Subcutaneous adipose tissue (tissue), 4 donors: ENCODE data around the gene SPRYD7. TPM values are rescaled to one million over a fixed set of nuclear protein-coding genes. Genes with fewer than 3 reads are reported as not detected.

Experiments used
- total RNA-seq, 4 donors: library from RNA; depleted of rRNA; stranded (reverse); fragments of >200 nt; gene quantifications; one replicate each; pipeline ENCODE4 v1.1.0, GENCODE V29; 2016
- TF ChIP-seq, protein P1 (sequence below): fragments of 450-650 bp; IDR thresholded peaks from one replicate; pipeline ENCODE4 v1.5.1; 2016; ENCODE audit warnings: low read depth, mild to moderate bottlenecking, control low read depth, antibody characterized with exemption, moderate library complexity

The SPRYD7 gene
- total RNA-seq, 4 donors from 2014 or later = 3.1 to 7.5 (median 4.7) TPM

DNA sequence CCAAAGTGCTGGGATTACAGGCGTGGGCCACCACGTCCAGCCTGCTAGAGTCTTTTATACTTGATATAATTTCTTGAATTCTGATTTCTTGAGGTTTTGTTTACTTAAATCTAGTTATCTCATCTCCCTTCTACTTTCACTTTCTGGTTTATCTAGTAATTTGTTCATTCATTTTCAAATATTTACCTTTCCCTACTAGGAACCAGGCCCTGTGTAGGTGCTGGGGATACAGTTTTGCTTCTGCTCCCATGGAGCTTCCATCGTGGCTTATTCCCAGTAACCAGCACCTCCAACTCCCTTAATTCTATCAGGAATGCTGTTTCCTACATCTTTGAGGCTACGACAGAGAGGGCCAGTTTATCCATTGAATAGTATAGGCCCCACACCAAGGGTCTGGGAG is 36.6 kb upstream of the SPRYD7 start:
- TF ChIP-seq, protein P1, sequence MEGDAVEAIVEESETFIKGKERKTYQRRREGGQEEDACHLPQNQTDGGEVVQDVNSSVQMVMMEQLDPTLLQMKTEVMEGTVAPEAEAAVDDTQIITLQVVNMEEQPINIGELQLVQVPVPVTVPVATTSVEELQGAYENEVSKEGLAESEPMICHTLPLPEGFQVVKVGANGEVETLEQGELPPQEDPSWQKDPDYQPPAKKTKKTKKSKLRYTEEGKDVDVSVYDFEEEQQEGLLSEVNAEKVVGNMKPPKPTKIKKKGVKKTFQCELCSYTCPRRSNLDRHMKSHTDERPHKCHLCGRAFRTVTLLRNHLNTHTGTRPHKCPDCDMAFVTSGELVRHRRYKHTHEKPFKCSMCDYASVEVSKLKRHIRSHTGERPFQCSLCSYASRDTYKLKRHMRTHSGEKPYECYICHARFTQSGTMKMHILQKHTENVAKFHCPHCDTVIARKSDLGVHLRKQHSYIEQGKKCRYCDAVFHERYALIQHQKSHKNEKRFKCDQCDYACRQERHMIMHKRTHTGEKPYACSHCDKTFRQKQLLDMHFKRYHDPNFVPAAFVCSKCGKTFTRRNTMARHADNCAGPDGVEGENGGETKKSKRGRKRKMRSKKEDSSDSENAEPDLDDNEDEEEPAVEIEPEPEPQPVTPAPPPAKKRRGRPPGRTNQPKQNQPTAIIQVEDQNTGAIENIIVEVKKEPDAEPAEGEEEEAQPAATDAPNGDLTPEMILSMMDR = no peak

DNA sequence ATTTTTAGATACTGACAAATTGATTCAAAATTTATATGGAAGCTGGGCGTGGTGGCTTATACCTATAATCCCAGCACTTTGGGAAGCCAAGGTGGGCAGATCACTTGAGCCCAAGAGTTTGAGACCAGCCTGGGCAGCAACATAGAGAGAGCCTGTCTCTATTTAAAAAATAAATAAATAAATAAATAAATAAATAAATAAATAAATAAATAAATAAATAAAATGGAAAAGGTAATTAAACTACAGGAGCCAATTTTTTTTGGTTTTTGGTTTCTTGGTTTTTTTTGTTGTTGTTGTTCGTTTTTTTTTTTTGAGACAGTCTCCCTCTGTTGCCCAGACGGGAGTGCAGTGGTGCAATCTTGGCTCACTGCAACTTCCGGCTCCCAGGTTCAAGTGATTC is 31.3 kb upstream of the SPRYD7 start:
- TF ChIP-seq, protein P1 = no peak

DNA sequence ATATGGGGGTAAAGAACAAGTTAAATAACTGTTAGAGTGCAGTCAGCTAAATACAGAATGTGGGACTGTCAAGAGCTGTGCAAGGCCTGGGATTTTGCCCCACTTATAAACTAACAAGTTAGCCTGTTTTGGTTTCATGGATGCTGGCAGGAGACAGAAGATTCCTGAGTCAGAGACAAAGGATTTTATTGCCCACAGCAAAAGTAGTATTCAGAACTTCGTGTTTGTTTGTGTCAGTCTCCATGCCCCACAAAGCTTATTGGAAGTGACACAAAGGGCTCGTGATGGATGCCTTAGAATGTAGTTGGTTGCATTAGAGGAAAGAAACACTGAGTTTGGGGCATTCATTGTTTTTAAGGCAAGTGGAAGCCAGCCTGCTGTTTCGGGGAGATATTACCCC is 22.2 kb upstream of the SPRYD7 start:
- TF ChIP-seq, protein P1 = no peak

DNA sequence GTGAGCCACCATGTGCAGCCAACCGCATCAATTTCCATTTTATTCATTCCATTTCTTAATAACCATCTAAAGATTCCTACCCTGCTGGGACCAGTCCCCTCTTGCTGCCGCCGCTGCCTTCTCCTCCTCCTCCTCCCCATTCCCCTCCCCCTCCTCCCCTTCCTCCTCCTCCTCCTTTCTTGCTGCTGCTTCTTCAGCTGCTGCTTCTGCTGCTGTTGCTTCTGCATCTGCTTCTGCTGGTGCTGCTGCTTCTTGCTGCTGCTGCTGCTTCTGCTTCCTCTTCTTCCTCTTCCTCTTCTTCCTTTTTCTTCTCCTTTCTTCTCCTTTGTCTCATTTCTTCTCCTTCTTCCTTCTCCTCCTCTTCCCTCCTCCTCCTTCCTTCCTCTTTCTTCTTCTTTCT is 20.0 kb upstream of the SPRYD7 start:
- TF ChIP-seq, protein P1 = no peak

DNA sequence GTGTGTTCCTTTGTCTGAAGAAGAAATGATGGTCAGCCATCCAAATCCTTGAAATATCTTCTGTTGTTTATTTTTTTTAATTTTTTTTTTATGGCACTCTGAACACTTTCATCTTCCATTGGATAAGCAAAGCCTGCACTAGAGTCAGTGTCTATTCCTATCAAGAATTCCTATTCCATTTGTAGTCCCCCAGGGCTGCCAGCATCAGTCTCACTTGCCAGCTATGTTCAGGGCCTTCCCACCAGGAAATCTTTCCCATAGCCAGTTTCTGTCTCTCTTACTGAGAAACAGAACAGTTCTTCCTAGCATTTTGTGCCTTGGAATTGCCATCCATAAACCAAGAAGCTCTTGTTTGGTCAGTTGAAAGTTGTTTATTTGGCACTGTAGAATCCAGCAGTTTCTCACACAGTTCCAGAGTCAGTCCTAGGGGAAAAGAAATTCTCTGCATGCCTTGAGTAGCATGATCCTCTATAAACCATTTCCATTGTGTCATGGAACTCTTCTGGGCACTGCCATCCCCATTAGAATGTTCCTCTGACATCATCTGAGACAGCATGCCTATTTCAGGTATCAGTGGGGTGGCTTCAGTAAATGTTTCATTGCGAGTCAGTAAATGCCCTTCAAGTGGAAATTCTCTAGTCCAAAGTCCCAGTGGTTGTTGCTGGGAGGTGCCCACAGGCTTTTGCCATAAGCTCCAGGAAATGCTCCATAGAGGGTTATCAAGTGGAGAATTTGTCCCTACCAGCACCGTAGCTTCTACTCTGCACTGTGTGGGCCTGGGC is 18.7 kb upstream of the SPRYD7 start:
- TF ChIP-seq, protein P1 = no peak

GRCh38 chr13:49953560-49953959 is 17.4 kb upstream of the SPRYD7 start:
- TF ChIP-seq, protein P1 = no peak

DNA sequence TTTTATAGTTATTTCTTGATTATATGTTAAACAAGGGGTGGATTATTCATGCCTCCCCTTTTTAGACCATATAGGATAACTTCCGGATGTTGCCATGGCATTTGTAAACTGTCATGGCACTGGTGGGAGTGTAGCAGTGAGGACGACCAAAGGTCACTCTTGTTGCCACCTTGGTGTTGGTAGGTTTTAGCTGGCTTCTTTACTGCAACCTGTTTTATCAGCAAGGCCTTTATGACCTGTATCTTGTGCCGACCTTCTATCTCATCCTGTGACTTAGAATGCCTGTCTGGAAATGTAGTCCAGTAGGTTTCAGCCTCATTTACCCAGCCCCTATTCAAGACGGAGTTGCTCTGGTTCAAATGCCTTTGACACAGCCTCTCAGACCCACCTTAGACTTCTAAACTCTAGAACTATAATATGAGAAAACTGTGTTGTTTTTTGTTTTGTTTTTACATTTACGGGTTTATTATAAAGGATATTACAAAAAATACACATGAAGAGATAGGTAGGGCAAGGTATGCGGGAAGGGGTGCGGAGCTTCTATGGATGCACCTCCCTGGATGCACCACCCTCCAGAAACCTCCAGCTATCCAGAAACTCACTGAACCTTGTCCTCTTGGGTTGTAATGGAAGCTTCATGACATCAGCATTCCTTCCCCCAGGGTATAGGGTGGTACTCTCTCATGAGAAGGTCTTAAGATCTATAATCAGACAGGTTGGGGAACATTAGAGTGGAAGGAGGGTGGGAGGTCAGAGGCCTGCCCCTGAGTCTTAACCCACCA is 15.8 kb upstream of the SPRYD7 start:
- TF ChIP-seq, protein P1 = no peak
